ENCODE data around the gene FTO. TPM values are rescaled to one million over a fixed set of nuclear protein-coding genes. Genes with fewer than 3 reads are reported as not detected.

Gene FTO
- total and polyA plus RNA-seq, 2 of the 13 experiments (the other 11 are each of a cell fraction or from before 2014, with no cell fraction given) = 41.6 to 55.8 TPM

DNA sequence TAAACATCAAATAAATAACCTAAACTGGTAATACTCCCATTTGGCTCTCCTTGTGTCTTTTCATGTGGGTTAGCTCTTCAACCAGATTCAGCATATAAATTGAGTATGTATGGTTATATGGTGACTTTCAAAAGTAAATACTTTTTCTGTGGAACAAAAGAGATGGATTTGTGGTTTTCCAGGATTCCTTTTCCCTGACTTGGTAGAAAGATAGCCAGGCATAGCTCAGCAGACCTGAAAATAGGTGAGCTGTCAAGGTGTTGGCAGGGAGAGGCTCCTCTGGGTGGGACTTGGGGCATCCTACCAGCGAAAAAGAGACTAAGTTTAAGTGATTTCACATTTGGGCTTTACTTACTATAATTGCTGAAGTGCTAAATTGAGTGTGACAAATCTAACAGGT is 80.3 kb downstream of the FTO start (continued):
- no peak for TF ChIP-seq GATA4 (IDR thresholded peaks at IDR 0.05; ENCODE audit: borderline replicate concordance, low read depth)
- TF ChIP-seq HNF4G (IDR thresholded peaks at IDR 0.05; ENCODE audit: borderline replicate concordance, low read depth, low read length) = no peak
- TF ChIP-seq HNF4G (CRISPR knock-in tag; IDR thresholded peaks at IDR 0.05; ENCODE audit: borderline replicate concordance, low read depth) = no peak
- TF ChIP-seq ZNF598 (CRISPR knock-in tag; IDR thresholded peaks at IDR 0.05; ENCODE audit: borderline replicate concordance) = no peak
- TF ChIP-seq, protein P1, sequence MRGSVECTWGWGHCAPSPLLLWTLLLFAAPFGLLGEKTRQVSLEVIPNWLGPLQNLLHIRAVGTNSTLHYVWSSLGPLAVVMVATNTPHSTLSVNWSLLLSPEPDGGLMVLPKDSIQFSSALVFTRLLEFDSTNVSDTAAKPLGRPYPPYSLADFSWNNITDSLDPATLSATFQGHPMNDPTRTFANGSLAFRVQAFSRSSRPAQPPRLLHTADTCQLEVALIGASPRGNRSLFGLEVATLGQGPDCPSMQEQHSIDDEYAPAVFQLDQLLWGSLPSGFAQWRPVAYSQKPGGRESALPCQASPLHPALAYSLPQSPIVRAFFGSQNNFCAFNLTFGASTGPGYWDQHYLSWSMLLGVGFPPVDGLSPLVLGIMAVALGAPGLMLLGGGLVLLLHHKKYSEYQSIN (CRISPR knock-in tag; IDR thresholded peaks at IDR 0.05; ENCODE audit: borderline replicate concordance) = no peak
- TF ChIP-seq ZNF614 (CRISPR knock-in tag; IDR thresholded peaks at IDR 0.05; ENCODE audit: borderline replicate concordance) = no peak
- TF ChIP-seq, protein P2, sequence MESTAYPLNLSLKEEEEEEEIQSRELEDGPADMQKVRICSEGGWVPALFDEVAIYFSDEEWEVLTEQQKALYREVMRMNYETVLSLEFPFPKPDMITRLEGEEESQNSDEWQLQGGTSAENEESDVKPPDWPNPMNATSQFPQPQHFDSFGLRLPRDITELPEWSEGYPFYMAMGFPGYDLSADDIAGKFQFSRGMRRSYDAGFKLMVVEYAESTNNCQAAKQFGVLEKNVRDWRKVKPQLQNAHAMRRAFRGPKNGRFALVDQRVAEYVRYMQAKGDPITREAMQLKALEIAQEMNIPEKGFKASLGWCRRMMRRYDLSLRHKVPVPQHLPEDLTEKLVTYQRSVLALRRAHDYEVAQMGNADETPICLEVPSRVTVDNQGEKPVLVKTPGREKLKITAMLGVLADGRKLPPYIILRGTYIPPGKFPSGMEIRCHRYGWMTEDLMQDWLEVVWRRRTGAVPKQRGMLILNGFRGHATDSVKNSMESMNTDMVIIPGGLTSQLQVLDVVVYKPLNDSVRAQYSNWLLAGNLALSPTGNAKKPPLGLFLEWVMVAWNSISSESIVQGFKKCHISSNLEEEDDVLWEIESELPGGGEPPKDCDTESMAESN (CRISPR knock-in tag; conservative IDR thresholded peaks at IDR 0.05) = no peak
- no peak for TF ChIP-seq ZNF274 (CRISPR knock-in tag; IDR thresholded peaks at IDR 0.05)
- no peak for TF ChIP-seq ZFP62 (CRISPR knock-in tag; IDR thresholded peaks at IDR 0.05)
- no peak for TF ChIP-seq MTF1 (CRISPR knock-in tag; IDR thresholded peaks at IDR 0.05)

DNA sequence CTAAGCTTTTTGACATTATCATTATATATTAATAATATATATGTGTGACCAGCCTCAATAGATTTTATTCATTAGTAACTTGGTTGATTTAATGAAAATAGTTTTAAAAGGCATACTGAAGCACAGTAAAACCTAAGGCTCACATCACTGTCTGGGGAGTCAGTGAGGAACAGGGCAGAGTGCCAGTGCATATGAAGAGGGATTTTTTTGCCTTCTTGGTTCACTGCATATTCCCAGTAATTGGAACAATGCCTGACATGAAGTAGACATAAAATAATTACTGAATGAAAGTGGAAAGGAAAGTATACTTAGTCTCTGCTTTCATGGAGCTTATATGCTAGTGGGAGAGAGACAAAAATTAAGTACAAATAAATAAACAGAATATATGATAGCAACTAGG is 81.1 kb downstream of the FTO start:
- BruUV-seq (replicated peaks) = no TSS peak
- no peak overlapping the region for H3K27ac ChIP-seq (ENCODE audit: extremely low read length, insufficient read depth, low read length)
- POLR2A ChIA-PET = no interaction called here
- DNase-seq (ENCODE audit: low spot score) (no peak), ATAC-seq (no peak), FAIRE-seq (no peak)
- in situ Hi-C loops (cut with HindIII; ENCODE audit: extremely low pct_ligation_motif_present, low pct_unique_long_range_greater_than_20kb) (no loop called here), intact Hi-C loops (cut with micrococcal nuclease; ENCODE audit: unreplicated experiment) (no loop called here)
- H3K27me3 ChIP-seq (ENCODE audit: control insufficient read depth in 1 of 2, insufficient read depth in 2 of 2, low read length in 2 of 2) = no peaks in the 10 kb centered on the region
- H3K79me2 ChIP-seq (ENCODE audit: insufficient read depth, low read length) = peaks cover 7% of the 10 kb centered on the region
- peaks cover 17% of the 10 kb centered on the region for H3K4me1 ChIP-seq (ENCODE audit: insufficient read depth, low read length)
- no peak overlapping the region for H3K4me2 ChIP-seq (ENCODE audit: low read depth, low read length)
- H4K20me1 ChIP-seq (ENCODE audit: insufficient read depth, low read length) = no peaks in the 10 kb centered on the region
- no peak overlapping the region for H3K4me3 ChIP-seq (replicated peaks in 1 of 3; ENCODE audit: insufficient read depth in 1 of 3, low read depth in 2 of 3, low read length in 3 of 3)
- H3K9ac ChIP-seq (ENCODE audit: insufficient read depth, low read depth, low read length) = no peak overlapping the region
- H3K36me3 ChIP-seq (replicated peaks in 1 of 2; ENCODE audit: control insufficient read depth in 1 of 2, insufficient read depth in 2 of 2, low read length in 2 of 2) = no peaks in the 10 kb centered on the region
- H2AFZ ChIP-seq (ENCODE audit: low read length) = no peak overlapping the region
- CTCF ChIA-PET (ENCODE audit: low intra/inter-chr PET ratio, low total read pairs) = no interaction called here
- no peaks in the 10 kb centered on the region for H3K9me3 ChIP-seq (ENCODE audit: low read length)
- no peak for TF ChIP-seq TSC22D2 (CRISPR knock-in tag; IDR thresholded peaks at IDR 0.05; ENCODE audit: borderline replicate concordance)
- no peak for TF ChIP-seq ZFP36L2 (CRISPR knock-in tag; IDR thresholded peaks at IDR 0.05)
- no peak for TF ChIP-seq ZKSCAN1 (IDR thresholded peaks at IDR 0.05; ENCODE audit: low read length)
- TF ChIP-seq, protein P3, sequence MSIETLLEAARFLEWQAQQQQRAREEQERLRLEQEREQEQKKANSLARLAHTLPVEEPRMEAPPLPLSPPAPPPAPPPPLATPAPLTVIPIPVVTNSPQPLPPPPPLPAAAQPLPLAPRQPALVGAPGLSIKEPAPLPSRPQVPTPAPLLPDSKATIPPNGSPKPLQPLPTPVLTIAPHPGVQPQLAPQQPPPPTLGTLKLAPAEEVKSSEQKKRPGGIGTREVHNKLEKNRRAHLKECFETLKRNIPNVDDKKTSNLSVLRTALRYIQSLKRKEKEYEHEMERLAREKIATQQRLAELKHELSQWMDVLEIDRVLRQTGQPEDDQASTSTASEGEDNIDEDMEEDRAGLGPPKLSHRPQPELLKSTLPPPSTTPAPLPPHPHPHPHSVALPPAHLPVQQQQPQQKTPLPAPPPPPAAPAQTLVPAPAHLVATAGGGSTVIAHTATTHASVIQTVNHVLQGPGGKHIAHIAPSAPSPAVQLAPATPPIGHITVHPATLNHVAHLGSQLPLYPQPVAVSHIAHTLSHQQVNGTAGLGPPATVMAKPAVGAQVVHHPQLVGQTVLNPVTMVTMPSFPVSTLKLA (IDR thresholded peaks at IDR 0.05) = no peak
- no peak for TF ChIP-seq SRSF1 (optimal IDR thresholded peaks at IDR 0.05; ENCODE audit: low read depth, low read length)
- TF ChIP-seq ZNF431 (CRISPR knock-in tag; IDR thresholded peaks at IDR 0.05; ENCODE audit: borderline replicate concordance, low read depth) = no peak
- TF ChIP-seq, protein P4, sequence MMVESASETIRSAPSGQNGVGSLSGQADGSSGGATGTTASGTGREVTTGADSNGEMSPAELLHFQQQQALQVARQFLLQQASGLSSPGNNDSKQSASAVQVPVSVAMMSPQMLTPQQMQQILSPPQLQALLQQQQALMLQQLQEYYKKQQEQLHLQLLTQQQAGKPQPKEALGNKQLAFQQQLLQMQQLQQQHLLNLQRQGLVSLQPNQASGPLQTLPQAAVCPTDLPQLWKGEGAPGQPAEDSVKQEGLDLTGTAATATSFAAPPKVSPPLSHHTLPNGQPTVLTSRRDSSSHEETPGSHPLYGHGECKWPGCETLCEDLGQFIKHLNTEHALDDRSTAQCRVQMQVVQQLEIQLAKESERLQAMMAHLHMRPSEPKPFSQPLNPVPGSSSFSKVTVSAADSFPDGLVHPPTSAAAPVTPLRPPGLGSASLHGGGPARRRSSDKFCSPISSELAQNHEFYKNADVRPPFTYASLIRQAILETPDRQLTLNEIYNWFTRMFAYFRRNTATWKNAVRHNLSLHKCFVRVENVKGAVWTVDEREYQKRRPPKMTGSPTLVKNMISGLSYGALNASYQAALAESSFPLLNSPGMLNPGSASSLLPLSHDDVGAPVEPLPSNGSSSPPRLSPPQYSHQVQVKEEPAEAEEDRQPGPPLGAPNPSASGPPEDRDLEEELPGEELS (CRISPR knock-in tag; IDR thresholded peaks at IDR 0.05) = no peak
- no peak for TF ChIP-seq NR2C2 (CRISPR knock-in tag; IDR thresholded peaks at IDR 0.05; ENCODE audit: borderline replicate concordance)
- no peak for TF ChIP-seq ZNF883 (CRISPR knock-in tag; IDR thresholded peaks at IDR 0.05; ENCODE audit: not compliant biosample characterization)
